ENCODE data around the gene POLDIP3.

DNA sequence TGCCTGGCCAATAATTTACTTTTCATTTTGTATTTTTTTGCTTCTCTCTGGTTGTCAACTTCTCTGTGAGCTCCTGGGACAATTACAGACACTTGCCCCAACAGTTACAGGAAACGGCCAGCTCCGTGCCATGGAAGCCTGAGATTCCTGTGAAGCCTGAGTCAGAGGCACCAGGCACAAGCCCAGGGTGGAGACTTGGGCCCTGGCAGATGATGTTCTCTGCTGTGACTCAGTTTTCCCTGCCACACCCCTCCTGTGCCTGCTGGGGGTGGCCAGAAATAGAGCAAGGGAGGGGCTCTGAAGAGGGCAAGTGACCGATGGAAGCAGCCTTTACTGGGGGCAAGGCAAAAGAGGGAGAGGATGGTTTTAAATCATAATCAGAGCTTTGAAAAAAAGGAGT is 20.8 kb upstream of the POLDIP3 start:
- TF ChIP-seq, protein P1, sequence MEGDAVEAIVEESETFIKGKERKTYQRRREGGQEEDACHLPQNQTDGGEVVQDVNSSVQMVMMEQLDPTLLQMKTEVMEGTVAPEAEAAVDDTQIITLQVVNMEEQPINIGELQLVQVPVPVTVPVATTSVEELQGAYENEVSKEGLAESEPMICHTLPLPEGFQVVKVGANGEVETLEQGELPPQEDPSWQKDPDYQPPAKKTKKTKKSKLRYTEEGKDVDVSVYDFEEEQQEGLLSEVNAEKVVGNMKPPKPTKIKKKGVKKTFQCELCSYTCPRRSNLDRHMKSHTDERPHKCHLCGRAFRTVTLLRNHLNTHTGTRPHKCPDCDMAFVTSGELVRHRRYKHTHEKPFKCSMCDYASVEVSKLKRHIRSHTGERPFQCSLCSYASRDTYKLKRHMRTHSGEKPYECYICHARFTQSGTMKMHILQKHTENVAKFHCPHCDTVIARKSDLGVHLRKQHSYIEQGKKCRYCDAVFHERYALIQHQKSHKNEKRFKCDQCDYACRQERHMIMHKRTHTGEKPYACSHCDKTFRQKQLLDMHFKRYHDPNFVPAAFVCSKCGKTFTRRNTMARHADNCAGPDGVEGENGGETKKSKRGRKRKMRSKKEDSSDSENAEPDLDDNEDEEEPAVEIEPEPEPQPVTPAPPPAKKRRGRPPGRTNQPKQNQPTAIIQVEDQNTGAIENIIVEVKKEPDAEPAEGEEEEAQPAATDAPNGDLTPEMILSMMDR (IDR thresholded peaks at IDR 0.05; ENCODE audit: insufficient read depth, low read length, poor library complexity, severe bottlenecking): no peak
- TF ChIP-seq EZH2phosphoT487 (conservative IDR thresholded peaks at IDR 0.05; ENCODE audit: low read length): no peak

Data from SU-DHL-6 (cell line).